Activated CD8-positive, alpha-beta memory T cell treated with anti-CD3 and anti-CD28 coated beads for 24 hours (primary cell): ENCODE data around the gene PCSK5.

ENCODE experiments used
- DNase-seq: peaks from one replicate; pipeline ENCODE4 v3.0.0-alpha.2; 2020

Gene PCSK5

DNA sequence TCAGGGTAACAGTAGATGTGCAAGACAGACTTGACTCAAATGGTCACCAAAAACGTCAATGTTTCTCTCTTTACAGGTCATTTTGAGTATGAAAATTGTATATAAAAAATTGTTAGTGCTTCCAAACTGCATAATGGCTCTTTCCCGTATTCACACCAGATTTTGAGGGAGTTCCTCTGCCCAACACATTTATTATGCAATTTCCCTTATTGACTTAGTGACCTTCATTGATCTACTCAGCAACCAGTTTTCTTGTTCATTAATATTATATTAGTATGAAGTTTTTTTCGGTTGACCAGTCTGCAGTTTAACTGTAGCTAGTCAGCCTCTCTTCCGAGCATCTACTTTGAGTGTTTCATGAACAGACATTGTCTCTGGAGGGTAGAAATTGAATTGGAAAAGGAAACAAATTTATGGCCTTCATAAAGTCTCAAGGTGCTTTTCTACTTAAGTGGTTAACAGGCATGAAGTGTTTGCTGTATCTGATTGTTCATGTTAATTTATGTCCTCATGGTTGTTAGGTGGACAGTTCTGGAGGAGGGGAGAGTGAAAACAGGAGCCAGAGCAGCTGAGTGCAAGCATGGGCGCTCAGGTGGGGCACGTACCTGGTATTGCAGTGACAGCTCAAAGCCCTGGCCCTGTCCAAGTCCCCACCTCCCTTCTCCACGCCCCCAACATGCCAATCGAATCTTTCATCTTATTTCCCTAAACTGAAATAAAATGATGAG, 263.6 kb downstream of the PCSK5 start:
- no peak for DNase-seq

DNA sequence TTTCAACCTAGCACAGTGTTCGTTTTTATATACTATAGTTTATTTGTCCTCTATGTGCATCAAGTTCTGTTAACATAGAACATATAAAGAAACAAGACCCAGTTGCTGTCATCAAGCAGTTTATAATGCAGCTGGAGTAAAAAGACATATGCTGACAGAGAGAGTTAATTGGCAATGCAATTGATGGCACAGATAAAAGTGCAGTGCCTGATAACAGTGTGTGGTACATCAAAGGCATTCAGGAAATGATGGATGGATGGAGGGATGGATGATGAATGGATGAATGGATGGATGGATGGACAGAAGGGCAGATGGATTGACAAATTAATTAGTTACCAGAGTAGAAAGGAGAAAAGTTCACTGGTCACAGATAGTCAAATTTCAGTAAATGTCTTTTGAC, 264.9 kb downstream of the PCSK5 start:
- DNase-seq, result no peak

DNA sequence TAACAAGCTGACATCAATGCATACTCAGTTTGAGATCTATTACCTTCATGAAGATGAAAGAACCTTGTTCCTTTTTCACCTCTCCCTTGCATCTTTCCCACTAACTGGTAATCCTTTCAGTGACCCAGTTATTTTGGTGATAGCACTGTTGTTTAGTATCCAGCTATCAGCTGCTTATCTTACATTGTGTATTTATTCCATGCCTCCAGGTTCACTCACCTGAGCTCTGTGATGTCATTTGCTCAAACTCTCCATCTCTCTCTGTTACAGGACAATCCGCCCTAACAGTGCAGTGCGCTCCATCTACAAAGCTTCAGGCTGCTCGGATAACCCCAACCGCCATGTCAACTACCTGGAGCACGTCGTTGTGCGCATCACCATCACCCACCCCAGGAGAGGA, 268.2 kb downstream of the PCSK5 start:
- DNase-seq, result no peak

DNA sequence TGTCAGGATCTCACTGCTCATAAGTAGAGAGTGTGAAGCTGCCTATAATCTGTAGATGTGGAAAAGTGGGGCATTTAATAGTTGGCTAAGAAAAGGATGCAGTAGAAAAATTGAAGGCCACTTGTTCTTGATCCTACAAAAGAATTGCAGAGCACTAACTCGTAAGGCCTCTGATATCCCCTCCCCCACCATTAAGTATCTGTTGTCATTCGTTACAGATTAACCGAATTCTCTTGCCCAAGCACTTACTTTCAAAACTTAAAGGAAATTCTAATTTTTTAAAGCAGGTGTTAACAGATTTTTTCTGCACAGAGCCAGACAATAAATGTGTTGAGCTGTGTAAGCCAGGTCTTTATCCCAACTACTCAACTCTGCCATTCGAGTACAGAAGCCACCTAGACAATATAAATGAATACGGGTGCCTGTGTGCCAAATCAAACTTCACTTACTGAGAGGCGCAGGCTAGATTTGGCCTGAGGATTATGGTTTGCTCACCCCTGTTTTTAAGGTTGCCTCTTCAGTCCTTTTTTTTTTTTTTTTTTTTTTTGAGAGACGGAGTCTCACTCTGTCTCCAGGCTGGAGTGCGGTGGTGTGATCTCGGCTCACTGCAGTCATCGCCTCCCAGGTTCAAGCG, 268.9 kb downstream of the PCSK5 start:
- DNase-seq, result no peak

DNA sequence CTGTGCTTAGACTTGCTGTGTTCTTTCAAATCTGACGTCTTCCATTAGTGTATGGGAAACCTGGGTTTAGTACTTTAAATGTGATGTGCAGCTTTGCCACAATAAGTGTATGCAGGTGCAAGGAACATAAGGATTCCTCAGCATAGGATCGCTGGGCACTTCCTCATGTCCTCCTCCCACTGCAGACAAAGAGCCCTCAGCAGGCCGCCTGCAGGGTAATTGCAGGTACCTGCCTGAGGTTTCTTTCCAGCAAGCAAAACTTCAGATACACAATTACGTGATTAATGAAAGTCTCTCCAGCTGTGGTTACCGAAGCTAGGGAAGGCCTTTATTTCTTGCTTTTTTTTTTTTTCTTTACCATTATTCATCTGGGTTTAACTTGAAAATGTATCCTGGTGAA, 270.6 kb downstream of the PCSK5 start:
- DNase-seq, result no peak

DNA sequence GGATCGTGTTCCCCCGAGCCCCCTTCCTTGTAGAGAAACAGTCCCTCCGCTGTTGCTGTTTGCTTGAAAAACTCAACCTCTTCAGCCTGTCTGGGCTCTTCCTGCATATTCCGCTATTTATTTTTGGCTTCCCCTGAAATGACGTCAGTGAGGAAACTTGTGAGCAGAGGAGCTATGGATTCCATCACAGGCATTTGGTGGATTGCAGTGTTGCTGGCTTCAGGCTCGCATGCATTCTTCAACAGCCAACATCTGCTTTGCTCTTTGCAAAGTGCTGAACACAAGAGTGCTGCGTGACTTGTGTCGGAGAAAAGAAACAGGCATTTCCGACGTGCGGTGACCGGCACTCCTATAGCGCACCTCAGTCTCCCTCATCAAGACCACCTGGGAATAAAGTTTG, 271.1 kb downstream of the PCSK5 start:
- DNase-seq, result no peak

DNA sequence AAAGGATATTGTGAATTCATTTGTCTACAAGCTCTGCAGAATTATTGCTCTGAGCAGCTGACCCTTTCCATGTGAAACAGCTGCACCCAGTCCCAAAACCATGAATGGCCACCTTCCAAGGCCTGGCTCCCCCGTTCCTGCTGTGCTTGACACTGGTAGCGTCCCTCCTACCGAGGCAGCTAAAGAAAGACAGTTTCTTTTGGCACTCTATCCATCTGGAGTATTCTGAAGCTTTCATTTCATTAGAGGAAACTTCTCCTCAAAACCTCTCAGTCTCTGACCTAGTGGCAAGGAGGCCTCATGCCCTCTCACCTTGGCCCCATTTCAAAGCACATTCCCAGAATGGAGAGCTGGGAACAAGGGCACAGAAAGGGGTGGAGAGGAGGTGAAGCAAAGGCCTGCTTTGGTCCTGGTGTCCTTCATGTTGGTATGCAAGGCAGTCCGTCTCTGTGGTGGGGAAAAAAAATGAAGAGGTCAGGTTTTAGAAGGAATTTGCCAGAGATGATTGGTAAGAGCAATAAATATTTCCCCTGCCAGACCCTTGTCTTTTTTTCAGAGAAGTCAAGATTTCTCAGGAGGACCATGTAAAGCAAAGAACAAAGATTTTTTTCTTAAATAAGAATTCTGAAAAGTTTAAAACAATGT, 271.7 kb downstream of the PCSK5 start:
- no peak for DNase-seq

DNA sequence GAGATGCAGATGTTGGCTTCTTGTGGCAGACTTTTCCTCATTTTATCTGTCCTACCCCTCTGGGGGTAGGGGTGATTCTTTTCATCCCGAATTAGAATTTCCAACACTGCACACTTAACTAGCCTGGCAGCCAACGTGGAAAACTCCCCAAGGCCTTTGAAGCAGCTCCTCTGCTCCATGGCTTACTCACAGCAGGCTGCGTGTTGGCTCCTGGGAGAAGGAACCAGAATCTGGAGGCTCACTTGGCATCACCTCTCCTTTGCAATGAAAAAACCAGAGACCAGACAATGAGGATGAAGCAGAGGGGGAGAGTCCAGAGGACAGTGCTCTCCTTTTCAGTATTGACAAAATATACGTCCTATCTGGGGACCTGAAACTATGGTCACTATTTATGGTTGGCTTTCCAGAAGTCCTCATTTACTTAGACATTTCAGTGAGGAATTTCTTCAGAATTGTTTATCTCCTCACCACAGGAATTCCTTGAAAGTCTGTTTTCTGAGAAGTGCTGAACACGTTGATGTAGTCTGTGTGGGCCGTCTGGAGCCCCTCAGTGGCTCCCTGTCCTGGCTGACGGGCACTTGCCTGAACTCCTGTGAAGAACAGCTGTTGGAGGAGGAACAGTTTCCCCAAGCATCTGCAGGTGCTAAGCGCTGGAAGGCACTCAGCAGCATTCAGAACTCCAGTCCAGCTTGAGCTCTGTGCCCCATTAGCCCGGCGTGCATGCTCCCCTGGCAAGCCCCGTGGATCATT, 272.5 kb downstream of the PCSK5 start:
- no peak for DNase-seq

DNA sequence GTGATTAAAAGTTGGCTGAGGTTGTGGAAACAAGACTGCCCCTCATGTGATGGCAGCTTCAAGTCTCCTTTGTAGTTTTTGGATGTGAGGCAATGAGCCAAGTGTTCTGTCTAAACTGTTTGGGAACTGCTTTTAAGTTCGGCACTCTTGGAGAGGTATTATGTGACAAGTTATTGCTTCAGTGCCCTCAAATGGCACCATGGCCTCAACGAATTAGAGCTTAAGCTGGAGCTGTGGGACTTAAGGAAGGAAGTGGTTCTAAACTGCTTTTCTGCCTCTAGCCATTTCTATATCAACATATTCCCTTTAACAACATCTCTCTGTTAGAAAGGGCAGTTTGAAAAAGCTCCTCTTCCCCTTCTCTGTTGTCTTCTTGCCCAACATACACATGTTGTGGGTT, 276.1 kb downstream of the PCSK5 start:
- no peak for DNase-seq

DNA sequence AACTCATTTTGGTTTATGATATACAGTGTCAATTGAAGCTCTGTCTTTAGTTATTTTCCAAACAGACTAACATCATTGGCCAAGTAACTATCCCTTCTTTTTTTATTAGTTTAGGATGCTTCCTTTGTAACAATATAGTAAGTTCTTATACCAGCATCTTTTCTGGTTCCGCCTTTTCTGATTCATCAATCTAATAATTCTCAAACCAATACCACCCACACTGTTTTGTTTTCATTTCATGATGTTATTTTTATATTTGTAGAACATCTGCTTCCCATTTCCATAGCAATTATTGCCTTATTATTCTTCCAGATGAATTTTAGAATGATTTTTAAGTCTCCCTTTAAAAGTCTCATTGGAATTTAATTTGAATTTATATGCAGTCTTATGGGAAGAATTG, 285.7 kb downstream of the PCSK5 start:
- DNase-seq, result no peak

DNA sequence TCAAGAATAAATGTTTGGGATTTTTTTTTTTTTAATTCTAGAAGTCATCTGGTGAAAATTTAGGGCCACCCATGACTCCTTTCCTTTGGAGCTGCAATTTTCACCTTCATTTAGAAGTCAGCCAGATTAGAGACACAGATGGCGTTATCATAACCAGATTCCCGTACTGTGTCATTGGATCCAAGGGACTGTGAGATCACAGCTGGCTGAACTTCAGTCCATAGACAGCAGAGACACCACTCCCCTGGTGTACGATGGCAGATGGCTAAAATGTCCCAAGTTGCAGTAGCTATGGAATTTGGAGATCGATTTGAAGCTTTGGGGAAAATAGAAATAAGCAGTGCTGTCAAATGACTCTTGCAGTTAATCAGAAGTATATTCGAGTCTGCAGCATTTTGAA, 287.5 kb downstream of the PCSK5 start:
- DNase-seq, result no peak

DNA sequence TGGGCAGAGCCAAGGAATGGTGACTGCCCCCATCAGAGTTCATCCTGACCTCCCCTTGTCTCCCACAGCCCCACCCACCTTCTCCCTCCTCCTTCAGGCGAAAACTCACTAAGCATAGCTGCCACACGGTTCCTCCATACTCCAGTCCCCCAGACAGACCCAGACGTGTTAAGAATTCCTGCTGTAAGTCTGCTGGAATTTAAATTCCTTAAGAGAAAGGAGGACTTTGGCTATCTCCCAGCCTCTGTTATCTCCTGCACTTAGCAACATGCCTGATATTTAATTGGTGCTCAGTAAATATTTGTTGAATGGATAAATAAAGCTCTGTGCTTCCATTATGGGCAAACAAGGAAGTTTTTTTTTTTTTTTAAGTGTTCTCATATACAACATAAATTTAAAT, 290.1 kb downstream of the PCSK5 start:
- DNase-seq, result no peak

DNA sequence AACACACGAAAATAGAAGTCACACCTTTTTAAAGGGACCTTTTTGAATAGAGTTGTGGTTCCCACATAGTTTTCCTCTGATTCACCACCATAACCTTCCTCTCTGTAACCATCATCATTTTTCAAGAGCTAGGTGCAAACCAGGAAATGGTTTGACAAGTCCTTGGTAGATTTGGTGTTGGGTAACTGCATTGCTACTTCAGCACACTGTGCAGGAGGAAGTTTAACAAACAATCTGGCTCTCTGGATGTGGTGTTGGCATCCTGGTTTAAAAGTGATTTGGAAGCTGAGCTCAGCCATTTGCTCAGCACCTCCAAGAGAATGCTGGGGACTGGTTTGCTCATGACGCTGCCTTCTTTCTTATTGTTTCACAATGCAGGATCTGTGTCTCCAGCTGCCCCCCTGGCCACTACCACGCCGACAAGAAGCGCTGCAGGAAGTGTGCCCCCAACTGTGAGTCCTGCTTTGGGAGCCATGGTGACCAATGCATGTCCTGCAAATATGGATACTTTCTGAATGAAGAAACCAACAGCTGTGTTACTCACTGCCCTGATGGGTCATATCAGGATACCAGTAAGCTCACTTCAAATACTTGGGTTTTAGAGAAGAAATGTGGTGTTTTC, 290.7 kb downstream of the PCSK5 start:
- no peak for DNase-seq

DNA sequence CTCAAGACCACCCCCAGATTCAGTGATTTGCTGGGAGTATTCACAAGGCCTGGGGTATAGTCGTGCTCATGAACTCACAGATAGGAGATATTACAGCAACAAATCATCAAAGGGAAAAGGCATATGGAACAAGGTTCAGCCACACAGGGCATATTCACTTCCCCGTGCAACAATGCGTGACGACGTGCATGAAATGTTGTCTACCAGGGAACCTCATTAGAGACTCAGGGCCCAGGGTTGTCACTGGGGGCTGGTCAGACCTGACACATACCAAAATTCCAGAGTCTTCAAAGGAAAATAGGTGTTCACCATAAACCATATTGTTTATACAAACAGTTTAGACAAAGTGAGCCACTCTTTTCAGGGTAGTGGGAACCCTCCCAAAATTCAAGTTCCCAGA, 291.3 kb downstream of the PCSK5 start:
- DNase-seq, result no peak

DNA sequence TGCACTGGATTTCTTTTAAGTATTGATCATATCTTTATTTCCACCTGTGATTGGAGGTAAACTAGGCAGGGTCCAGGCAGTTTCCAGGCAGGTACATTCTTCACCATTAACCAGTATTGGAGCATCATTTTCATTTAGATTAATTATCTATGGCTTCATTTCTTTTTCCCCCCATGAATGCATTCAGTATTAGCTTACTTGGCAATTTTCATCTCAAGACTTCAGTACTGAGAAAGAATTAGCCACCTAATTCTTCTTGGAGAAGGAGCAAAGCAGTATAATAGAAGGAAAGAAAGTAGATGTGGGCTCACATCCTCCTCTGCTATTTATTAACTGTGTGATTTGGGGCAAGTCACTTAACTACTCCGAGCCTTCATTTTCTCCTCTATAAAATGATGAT, 295.0 kb downstream of the PCSK5 start:
- no peak for DNase-seq

DNA sequence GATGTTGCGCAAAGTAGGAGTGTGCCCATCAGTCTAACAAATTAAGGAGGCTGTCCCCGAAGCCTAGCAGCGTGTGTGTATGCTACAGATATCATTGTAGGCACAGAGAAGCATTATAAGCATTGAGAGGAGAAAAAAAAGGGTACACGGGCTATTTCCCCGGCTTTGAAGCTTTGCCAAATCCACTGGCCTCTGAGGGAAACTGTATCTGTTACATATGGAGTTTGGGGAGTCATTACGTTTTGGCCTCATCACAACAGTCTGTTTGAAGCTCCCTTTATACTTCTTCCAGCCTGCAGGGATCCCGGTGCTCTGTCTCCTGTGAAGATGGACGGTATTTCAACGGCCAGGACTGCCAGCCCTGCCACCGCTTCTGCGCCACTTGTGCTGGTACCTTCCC, 297.8 kb downstream of the PCSK5 start:
- DNase-seq, result no peak

DNA sequence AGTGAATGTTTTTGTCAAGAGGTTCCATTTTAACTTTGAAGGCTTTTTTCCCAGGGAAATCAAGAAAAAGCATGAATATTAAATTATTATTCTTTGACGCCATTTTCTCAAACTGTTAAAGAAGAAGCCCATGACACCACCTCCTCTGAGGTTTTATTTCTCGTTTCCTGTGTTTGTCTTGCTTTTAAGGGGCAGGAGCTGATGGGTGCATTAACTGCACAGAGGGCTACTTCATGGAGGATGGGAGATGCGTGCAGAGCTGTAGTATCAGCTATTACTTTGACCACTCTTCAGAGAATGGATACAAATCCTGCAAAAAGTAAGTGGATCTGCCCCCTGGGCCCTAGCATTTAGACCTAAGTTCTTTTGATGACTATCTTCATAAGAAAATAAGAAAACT, 298.4 kb downstream of the PCSK5 start:
- DNase-seq, result no peak

DNA sequence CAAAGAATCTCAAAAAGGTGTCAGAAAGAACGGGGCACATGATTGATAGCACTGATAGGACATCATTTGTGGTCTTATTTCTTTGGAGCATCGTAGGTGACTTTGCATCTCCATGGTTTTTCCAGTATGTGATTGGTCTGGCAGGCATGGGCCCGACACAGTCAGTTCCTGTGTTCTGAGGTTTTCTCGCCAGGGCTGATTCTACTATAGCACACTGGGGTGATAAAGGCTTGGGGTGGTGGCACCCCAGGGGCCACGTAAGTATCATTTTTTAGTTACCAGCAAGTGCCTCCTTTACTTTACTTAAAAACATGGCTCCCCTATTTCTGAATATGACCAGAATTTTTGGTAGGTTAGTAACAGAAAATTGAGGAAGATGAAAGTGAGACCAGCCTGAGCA, 301.0 kb downstream of the PCSK5 start:
- no peak for DNase-seq

DNA sequence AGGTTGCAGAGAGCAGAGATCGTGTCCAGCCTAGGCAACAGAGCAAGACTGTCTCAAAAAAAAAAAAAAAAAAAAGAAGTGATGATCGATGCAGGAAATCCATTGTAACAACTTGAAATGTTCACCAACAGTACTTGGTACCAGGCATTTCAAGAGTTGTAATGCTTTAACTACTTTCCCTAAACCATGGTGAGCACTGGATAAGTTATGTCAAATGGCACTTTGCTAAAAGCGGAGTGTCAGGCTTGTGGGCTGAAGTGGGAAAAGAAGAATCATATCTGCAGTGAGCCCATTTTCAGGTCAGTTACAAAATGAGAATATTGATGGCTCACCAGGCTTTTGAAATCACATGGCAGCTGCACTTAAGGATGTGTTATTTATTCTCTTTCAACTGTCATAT, 301.5 kb downstream of the PCSK5 start:
- no peak for DNase-seq

DNA sequence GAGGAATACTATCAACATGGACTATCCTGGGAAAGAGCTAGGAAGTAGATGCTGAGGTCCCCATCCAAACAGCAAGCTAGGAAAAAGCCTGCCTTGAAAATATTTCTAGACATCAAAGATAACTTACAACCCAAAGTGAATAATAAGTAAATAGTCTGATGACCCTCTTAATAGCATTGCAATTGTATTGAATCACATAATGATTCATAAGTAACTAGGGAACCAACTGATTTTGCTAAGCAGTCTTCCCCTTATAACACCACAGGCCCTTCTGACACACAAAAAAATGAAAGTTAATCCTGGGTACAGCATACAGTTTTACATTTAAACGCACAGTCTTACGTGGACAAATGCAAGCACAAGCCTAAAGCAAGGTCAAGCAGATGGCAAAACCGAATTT, 304.4 kb downstream of the PCSK5 start:
- no peak for DNase-seq

DNA sequence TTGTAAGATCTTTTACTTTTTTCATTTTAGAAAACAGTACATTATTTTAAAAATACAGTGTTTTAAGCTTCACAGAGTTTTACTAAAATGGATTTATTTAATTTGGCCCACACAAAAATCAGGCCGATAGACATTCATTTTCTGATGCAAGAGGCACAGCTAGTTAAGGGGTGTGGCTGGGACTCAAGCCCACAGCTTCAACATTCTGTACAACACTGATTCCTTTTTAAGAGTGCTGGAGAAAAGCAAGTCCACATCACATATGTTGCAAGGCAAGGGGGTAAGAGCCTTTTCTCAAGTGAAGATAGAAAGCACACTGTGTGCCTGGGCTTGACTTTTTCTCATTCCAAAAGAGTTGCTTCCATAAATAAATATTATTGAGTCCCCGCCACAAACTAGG, 307.9 kb downstream of the PCSK5 start:
- DNase-seq, result no peak

DNA sequence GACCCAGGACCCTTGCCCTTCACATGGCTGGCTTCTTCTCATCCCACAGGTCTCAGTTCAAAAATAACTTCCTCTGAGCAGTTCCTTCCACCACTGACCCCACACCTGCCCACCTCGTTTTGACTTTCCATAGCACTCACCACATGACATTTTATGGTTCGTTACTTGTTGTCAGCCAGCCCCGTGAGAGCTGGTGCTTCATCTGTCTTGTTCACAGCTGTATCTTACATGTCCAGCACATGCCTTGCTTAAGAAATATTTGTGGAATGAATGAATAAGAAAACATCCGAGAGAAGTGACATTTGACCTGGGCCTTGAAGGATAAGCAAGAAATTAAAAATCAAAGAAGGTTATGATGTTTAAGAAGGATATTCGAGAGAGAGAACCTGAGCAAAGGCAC, 309.8 kb downstream of the PCSK5 start:
- DNase-seq, result no peak

DNA sequence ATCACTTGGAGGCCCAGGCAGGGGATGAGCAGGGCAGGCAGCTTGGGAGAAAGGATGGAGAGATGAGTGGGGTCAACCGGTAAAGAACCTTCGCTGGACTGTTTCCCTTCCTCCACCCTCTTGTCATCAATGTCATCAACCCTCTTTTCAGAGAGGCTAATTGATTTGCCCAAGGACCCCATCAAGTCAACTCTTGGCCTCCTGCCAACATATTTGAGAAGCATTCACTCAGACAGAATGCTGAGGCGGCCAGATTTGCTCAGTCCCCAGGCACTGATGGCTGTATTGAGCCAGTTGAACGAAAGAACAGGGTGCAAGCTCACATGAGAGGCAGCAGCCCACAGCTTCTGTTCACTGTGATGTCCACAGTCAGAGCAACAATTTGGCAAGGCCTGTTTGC, 310.3 kb downstream of the PCSK5 start:
- DNase-seq, result no peak
